ENCODE measurements around the gene RCE1.
"Not testable (repeated sequence)": the region's sequence is repeated elsewhere in the genome, so short reads cannot be mapped to it uniquely, and the experiment has no call there.

- not testable (repeated sequence) for TF ChIP-seq POLR2AphosphoS5 (IDR thresholded peaks at IDR 0.05; ENCODE audit: borderline replicate concordance, low read depth, low read length); EZH2 (IDR thresholded peaks at IDR 0.05); FOXP2 (optimal IDR thresholded peaks at IDR 0.05; ENCODE audit: control extremely low read depth, extremely low read length, insufficient read depth)
Observed at GRCh38 chr11:66799815-66800214, 43.4 kb upstream of the RCE1 start.

All from SK-N-MC (cell line).